HG03354 (cell line): ENCODE data around the gene P2RX1.

Source experiments
- ATAC-seq: cut with Tn5 transposase; IDR thresholded peaks from one replicate; pipeline ENCODE4 v1.9.1; 2021; ENCODE audit warnings: mild to moderate bottlenecking; ENCODE audit not compliant: unreplicated experiment, poor library complexity, severe bottlenecking

The P2RX1 gene

GRCh38 chr17:3915995-3916696 is at the start of gene P2RX1:
P2RX1 (minus strand) TSS chr17:3916465; CDS start chr17:3916225, 240 bp downstream.
- ATAC-seq, result no peak

- peak; percentile 35 for ATAC-seq
Measured at GRCh38 chr17:3965118-3965800, 49.0 kb upstream of the P2RX1 start.

- peak; percentile 58 for ATAC-seq
Measured at GRCh38 chr17:3964203-3965117, 48.2 kb upstream of the P2RX1 start, which contains the start of gene ATP2A3. ATP2A3 (minus strand) TSS chr17:3964437; CDS start chr17:3964291, 146 bp downstream.

- peak; percentile 22 for ATAC-seq
Measured at GRCh38 chr17:3963237-3964201, 47.3 kb upstream of the P2RX1 start.

- no peak for ATAC-seq
Measured at GRCh38 chr17:3962965-3963236, 46.6 kb upstream of the P2RX1 start.

GRCh38 chr17:3962217-3962964 is 46.1 kb upstream of the P2RX1 start:
- ATAC-seq, result no peak

- peak; percentile 34 for ATAC-seq
Measured at GRCh38 chr17:3961564-3962047, 45.3 kb upstream of the P2RX1 start.

- ATAC-seq, result no peak
Measured at GRCh38 chr17:3960764-3961163, 44.5 kb upstream of the P2RX1 start.

GRCh38 chr17:3959921-3960601 is 43.8 kb upstream of the P2RX1 start:
- ATAC-seq, result no peak

- ATAC-seq, result no peak
Measured at GRCh38 chr17:3959295-3959899, 43.1 kb upstream of the P2RX1 start.

- no peak for ATAC-seq
Measured at GRCh38 chr17:3957735-3958599, 41.7 kb upstream of the P2RX1 start.

GRCh38 chr17:3956983-3957382 is 40.7 kb upstream of the P2RX1 start:
- ATAC-seq, result no peak

- ATAC-seq, result no peak
Measured at GRCh38 chr17:3956327-3956957, 40.2 kb upstream of the P2RX1 start.

GRCh38 chr17:3955673-3955988 is 39.4 kb upstream of the P2RX1 start:
- no peak for ATAC-seq

- no peak for ATAC-seq
Measured at GRCh38 chr17:3954976-3955672, 38.9 kb upstream of the P2RX1 start.

GRCh38 chr17:3954086-3954485 is 37.8 kb upstream of the P2RX1 start:
- ATAC-seq, result no peak
